Panc1 (cell line): ENCODE measurements around the gene METTL5.

ENCODE experiments used
- POLR2AphosphoS5 ChIP-seq: IDR thresholded peaks from 2 replicates; pipeline ENCODE4 v1.6.1; 2012; ENCODE audit warnings: mild to moderate bottlenecking, low read depth, low read length, moderate library complexity
- TF ChIP-seq, protein P1 (sequence below): fragments of 450-650 bp; IDR thresholded peaks from 2 replicates; pipeline ENCODE4 v1.5.1; 2017; ENCODE audit warnings: mild to moderate bottlenecking

DNA sequence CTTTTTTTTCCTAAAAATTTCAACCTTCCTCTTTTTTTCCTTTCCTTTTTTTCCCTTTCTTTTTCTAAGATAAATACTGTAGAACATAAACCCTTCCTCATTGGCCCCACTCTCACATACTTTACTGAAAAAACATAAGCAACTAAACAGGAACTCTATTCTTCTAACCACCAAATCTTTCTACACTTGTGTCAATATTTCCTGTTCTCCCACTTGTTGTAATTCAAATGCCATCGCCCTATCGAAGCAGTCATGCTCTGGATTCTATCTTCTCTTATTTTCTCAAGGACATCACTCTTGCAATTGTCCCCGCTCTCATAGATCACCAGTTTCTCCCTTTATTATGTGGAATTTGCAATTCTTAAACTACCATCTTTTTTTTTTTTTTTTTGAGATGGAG lies 46.3 kb downstream of the METTL5 start:
- TF ChIP-seq, protein P1, sequence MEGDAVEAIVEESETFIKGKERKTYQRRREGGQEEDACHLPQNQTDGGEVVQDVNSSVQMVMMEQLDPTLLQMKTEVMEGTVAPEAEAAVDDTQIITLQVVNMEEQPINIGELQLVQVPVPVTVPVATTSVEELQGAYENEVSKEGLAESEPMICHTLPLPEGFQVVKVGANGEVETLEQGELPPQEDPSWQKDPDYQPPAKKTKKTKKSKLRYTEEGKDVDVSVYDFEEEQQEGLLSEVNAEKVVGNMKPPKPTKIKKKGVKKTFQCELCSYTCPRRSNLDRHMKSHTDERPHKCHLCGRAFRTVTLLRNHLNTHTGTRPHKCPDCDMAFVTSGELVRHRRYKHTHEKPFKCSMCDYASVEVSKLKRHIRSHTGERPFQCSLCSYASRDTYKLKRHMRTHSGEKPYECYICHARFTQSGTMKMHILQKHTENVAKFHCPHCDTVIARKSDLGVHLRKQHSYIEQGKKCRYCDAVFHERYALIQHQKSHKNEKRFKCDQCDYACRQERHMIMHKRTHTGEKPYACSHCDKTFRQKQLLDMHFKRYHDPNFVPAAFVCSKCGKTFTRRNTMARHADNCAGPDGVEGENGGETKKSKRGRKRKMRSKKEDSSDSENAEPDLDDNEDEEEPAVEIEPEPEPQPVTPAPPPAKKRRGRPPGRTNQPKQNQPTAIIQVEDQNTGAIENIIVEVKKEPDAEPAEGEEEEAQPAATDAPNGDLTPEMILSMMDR = no peak
- no peak for TF ChIP-seq POLR2AphosphoS5
